MM.1S (cell line): ENCODE measurements around the gene ARHGEF37.

ENCODE experiments used
- DNase-seq: peaks from one replicate; pipeline ENCODE4 v3.0.0-alpha.2; 2015
- H2AFZ ChIP-seq: fragments of 300-600 bp; sonication (generic); 2 replicates; pipeline ENCODE4 v1.6.0; 2016; ENCODE audit warnings: antibody characterized with exemption, low read length
- H3F3A ChIP-seq: fragments of 300-600 bp; sonication (generic); 2 replicates; pipeline ENCODE4 v1.6.1; 2016; ENCODE audit warnings: mild to moderate bottlenecking, antibody characterized with exemption, low read length, moderate library complexity, mixed read lengths; ENCODE audit not compliant: insufficient read depth
- H3K27ac ChIP-seq: fragments of 300-600 bp; sonication (generic); 2 replicates; pipeline ENCODE4 v1.5.1; 2016; ENCODE audit warnings: mild to moderate bottlenecking, low read length
- H3K27me3 ChIP-seq: fragments of 300-600 bp; sonication (generic); replicated peaks from 2 replicates; pipeline ENCODE4 v1.6.0; 2016; ENCODE audit warnings: low read length; ENCODE audit not compliant: insufficient read depth
- H3K36me3 ChIP-seq: fragments of 300-600 bp; sonication (generic); replicated peaks from 2 replicates; pipeline ENCODE4 v1.6.1; 2016; ENCODE audit warnings: mild to moderate bottlenecking, low read length, mixed read lengths; ENCODE audit not compliant: insufficient read depth
- H3K4me1 ChIP-seq: fragments of 300-600 bp; sonication (generic); 2 replicates; pipeline ENCODE4 v1.6.1; 2016; ENCODE audit warnings: low read length, mixed read lengths
- H3K4me2 ChIP-seq: fragments of 300-600 bp; sonication (generic); 2 replicates; pipeline ENCODE4 v1.6.0; 2016; ENCODE audit warnings: low read depth, low read length
- H3K4me3 ChIP-seq: fragments of 300-600 bp; sonication (generic); 2 replicates; pipeline ENCODE4 v1.5.1; 2016; ENCODE audit warnings: low read length, mixed read lengths
- H3K79me2 ChIP-seq: fragments of 300-600 bp; sonication (generic); 2 replicates; pipeline ENCODE4 v1.6.1; 2016; ENCODE audit warnings: mixed run types, low read length, mixed read lengths
- H3K9ac ChIP-seq: fragments of 300-600 bp; sonication (generic); 2 replicates; pipeline ENCODE4 v1.6.1; 2016; ENCODE audit warnings: low read length, mixed read lengths
- H3K9me2 ChIP-seq: fragments of 300-600 bp; sonication (generic); replicated peaks from 2 replicates; pipeline ENCODE4 v1.6.1; 2016; ENCODE audit warnings: mild to moderate bottlenecking, low read length, mixed read lengths; ENCODE audit not compliant: insufficient read depth
- H3K9me3 ChIP-seq: fragments of 300-600 bp; sonication (generic); replicated peaks from 2 replicates; pipeline ENCODE4 v1.6.1; 2016; ENCODE audit warnings: mild to moderate bottlenecking, low read length, mixed read lengths; ENCODE audit not compliant: insufficient read depth
- H4K20me1 ChIP-seq: fragments of 300-600 bp; sonication (generic); 2 replicates; pipeline ENCODE4 v1.6.1; 2016; ENCODE audit warnings: mild to moderate bottlenecking, low read length, moderate library complexity, mixed read lengths; ENCODE audit not compliant: insufficient read depth
- CTCF ChIP-seq: fragments of 300-600 bp; sonication (generic); IDR thresholded peaks from 2 replicates; pipeline ENCODE4 v1.5.1; 2016; ENCODE audit warnings: antibody characterized with exemption, low read length, mixed read lengths
- EZH2 ChIP-seq: fragments of 300-600 bp; sonication (generic); optimal IDR thresholded peaks from 2 replicates; pipeline ENCODE3; 2017; ENCODE audit warnings: low read depth, mild to moderate bottlenecking, antibody characterized with exemption, low read length, mixed read lengths
- EZH2phosphoT487 ChIP-seq: fragments of 300-600 bp; sonication (generic); IDR thresholded peaks from 2 replicates; pipeline ENCODE4 v1.6.1; 2018; ENCODE audit warnings: antibody characterized with exemption, low read length

The ARHGEF37 gene

GRCh38 chr5:149600932-149601331 is 19.6 kb downstream of the ARHGEF37 start:
- H4K20me1 ChIP-seq = no peaks in the 10 kb centered on the region
- H3K9me3 ChIP-seq = no peaks in the 10 kb centered on the region
- H3K27ac ChIP-seq = no peak overlapping the region
- no peak for DNase-seq
- H3K9me2 ChIP-seq = no peaks in the 10 kb centered on the region
- TF ChIP-seq CTCF = no peak
- no peak for TF ChIP-seq EZH2phosphoT487
- no peak for TF ChIP-seq EZH2
- H2AFZ ChIP-seq = no peak overlapping the region
- no peaks in the 10 kb centered on the region for H3K27me3 ChIP-seq
- no peaks in the 10 kb centered on the region for H3K36me3 ChIP-seq
- H3K4me3 ChIP-seq = no peak overlapping the region
- no peaks in the 10 kb centered on the region for H3K79me2 ChIP-seq
- H3K9ac ChIP-seq = no peak overlapping the region
- peaks cover 7% of the 10 kb centered on the region for H3K4me1 ChIP-seq
- H3K4me2 ChIP-seq = no peak overlapping the region
- H3F3A ChIP-seq = peaks cover 4% of the 10 kb centered on the region

GRCh38 chr5:149603210-149603609 is 21.9 kb downstream of the ARHGEF37 start:
- Histone ChIP-seq H3K4me1 (peaks cover 16% of the 10 kb centered on the region), H3K9ac (no peak overlapping the region), H2AFZ (no peak overlapping the region), H3K9me3 (no peaks in the 10 kb centered on the region), H3K79me2 (no peaks in the 10 kb centered on the region), H3K36me3 (no peaks in the 10 kb centered on the region), H3K4me3 (no peak overlapping the region), H3K27ac (no peak overlapping the region), H4K20me1 (no peaks in the 10 kb centered on the region), H3K9me2 (no peaks in the 10 kb centered on the region), H3K4me2 (no peak overlapping the region), H3F3A (peaks cover 13% of the 10 kb centered on the region), H3K27me3 (no peaks in the 10 kb centered on the region)
- DNase-seq = no peak
- TF ChIP-seq EZH2 (no peak), EZH2phosphoT487 (no peak), CTCF (no peak)

- Histone ChIP-seq H3K9me3 (no peaks in the 10 kb centered on the region), H3K4me1 (peaks cover 16% of the 10 kb centered on the region), H3F3A (peaks cover 13% of the 10 kb centered on the region), H3K4me3 (no peak overlapping the region), H3K36me3 (no peaks in the 10 kb centered on the region), H3K27ac (no peak overlapping the region), H3K9me2 (no peaks in the 10 kb centered on the region), H3K4me2 (no peak overlapping the region), H3K27me3 (no peaks in the 10 kb centered on the region), H4K20me1 (no peaks in the 10 kb centered on the region), H2AFZ (no peak overlapping the region), H3K9ac (no peak overlapping the region), H3K79me2 (no peaks in the 10 kb centered on the region)
- no peak for TF ChIP-seq EZH2
- TF ChIP-seq EZH2phosphoT487 = no peak
- no peak for TF ChIP-seq CTCF
- no peak for DNase-seq
Measured at GRCh38 chr5:149603920-149604319, 22.6 kb downstream of the ARHGEF37 start.
